ENCODE results near the gene MDK. TPM values are rescaled to one million over a fixed set of nuclear protein-coding genes. Genes with fewer than 3 reads are reported as not detected.

MDK gene
- total and polyA plus RNA-seq, 2 donors (not counting 3 experiments of a cell fraction or from before 2014, with no cell fraction given), result 331 to 893 TPM

GRCh38 chr11:46397526-46397925, 16.1 kb downstream of the MDK start:
- DNase-seq (ENCODE audit: low read depth, low spot score) (no peak), FAIRE-seq (no peak)
- H2AFZ ChIP-seq (ENCODE audit: low read depth, low read length), result no peak overlapping the region
- ChIA-PET POLR2A (no interaction called here), CTCF (interaction anchor here (3.7 kb wide), 1 partner anchor 9 kb away, joined by 22 read pairs; no protein-coding TSS in a partner anchor)
- no peak overlapping the region for H3K4me3 ChIP-seq (replicated peaks in 1 of 3; ENCODE audit: insufficient read depth in 1 of 3, low read depth in 1 of 3, low read length in 3 of 3)
- no peak overlapping the region for H3K27ac ChIP-seq (ENCODE audit: insufficient read depth, low read depth, low read length)
- no TSS peak for BruUV-seq (replicated peaks)
- dilution Hi-C loops (cut with MboI; ENCODE audit: extremely low pct_ligation_motif_present, low sequenced_read_pairs) (no loop called here), intact Hi-C loops (cut with micrococcal nuclease) (no loop called here)
- H4K20me1 ChIP-seq (replicated peaks; ENCODE audit: control insufficient read depth, extremely low read depth, insufficient read depth, low read length), result no peaks in the 10 kb centered on the region
- no peaks in the 10 kb centered on the region for H3K4me1 ChIP-seq (ENCODE audit: control insufficient read depth, extremely low read depth, insufficient read depth, low read length)
- no peaks in the 10 kb centered on the region for H3K9me3 ChIP-seq (replicated peaks; ENCODE audit: control insufficient read depth, insufficient read depth, low read length)
- H3K9ac ChIP-seq (replicated peaks; ENCODE audit: extremely low read depth, insufficient read depth, low read length), result no peak overlapping the region
- no peaks in the 10 kb centered on the region for H3K9me1 ChIP-seq (replicated peaks; ENCODE audit: control insufficient read depth, extremely low read depth, insufficient read depth, low read length)
- H3K36me3 ChIP-seq (ENCODE audit: control insufficient read depth in 2 of 2, extremely low read depth in 1 of 2, insufficient read depth in 2 of 2, low read length in 2 of 2), result peaks cover 0 to 19% of the 10 kb centered on the region in 2 experiments
- TF ChIP-seq JUN (IDR thresholded peaks at IDR 0.05; ENCODE audit: borderline replicate concordance, insufficient read depth, insufficient read length, low read depth) (no peak), GATA2 (IDR thresholded peaks at IDR 0.05; ENCODE audit: insufficient read depth, insufficient read length, low read depth, low read length) (no peak), FOS (IDR thresholded peaks at IDR 0.05; ENCODE audit: borderline replicate concordance, insufficient read depth, low read length) (no peak), CTCF (IDR thresholded peaks at IDR 0.05; ENCODE audit: extremely low read depth in 1 of 2, insufficient read depth in 1 of 2, low read depth in 1 of 2, low read length in 2 of 2) (no peak), POLR2A (IDR thresholded peaks at IDR 0.05; ENCODE audit: low read depth, low read length) (no peak), MYC (IDR thresholded peaks at IDR 0.05; ENCODE audit: low read depth, low read length) (no peak), MAX (IDR thresholded peaks at IDR 0.05; ENCODE audit: insufficient read depth, insufficient read length) (no peak), POLR2AphosphoS5 (IDR thresholded peaks at IDR 0.05; ENCODE audit: insufficient read depth, low read depth, low read length) (no peak), EZH2 (IDR thresholded peaks at IDR 0.05; ENCODE audit: borderline replicate concordance, low read depth, low read length, severe bottlenecking) (no peak)
- H3K4me2 ChIP-seq (ENCODE audit: insufficient read depth, low read length), result no peak overlapping the region
- peaks cover 0 to 6% of the 10 kb centered on the region in 2 experiments for H3K27me3 ChIP-seq (ENCODE audit: control insufficient read depth in 2 of 2, insufficient read depth in 2 of 2, low read length in 2 of 2)
- H3K79me2 ChIP-seq (ENCODE audit: control insufficient read depth, insufficient read depth, low read length), result no peaks in the 10 kb centered on the region
